Breast epithelium (tissue), 4 donors: ENCODE measurements around the gene TCF4. TPM values are rescaled to one million over a fixed set of nuclear protein-coding genes. Genes with fewer than 3 reads are reported as not detected.

Source experiments
- DNase-seq, 2 donors: peaks; one replicate each; pipeline ENCODE4 v3.0.0-alpha.2; 2019; ENCODE audit warnings: low spot score in 2 of 2
- H3K27ac ChIP-seq, 2 donors: fragments of 200-600 bp; sonication (generic) in 1 of 2; one replicate each; pipeline ENCODE4 v1.5.1; 2016 to 2019; ENCODE audit warnings: mild to moderate bottlenecking in 1 of 2
- H3K27me3 ChIP-seq, 2 donors: fragments of 200-600 bp; sonication (generic) in 1 of 2; one replicate each; pipeline versions ENCODE4 v1.5.1 to v1.6.0; 2017 to 2019; ENCODE audit warnings: control low read depth in 1 of 2, mild to moderate bottlenecking in 1 of 2
- H3K36me3 ChIP-seq: fragments of 200-600 bp; one replicate; pipeline ENCODE4 v1.5.1; 2019
- H3K4me1 ChIP-seq, 2 donors: fragments of 200-600 bp; sonication (generic); one replicate each; pipeline ENCODE4 v1.5.1; 2016 to 2019; ENCODE audit warnings: control low read depth in 1 of 2
- H3K4me3 ChIP-seq, 3 donors: fragments of 200-600 bp; sonication (generic); 1 replicate in 2 of 3; 2 replicates in 1 of 3; pipeline ENCODE4 v1.5.1; 2016 to 2019; ENCODE audit warnings: mild to moderate bottlenecking in 3 of 3, moderate library complexity in 2 of 3
- H3K9me3 ChIP-seq, 2 donors: fragments of 200-600 bp; sonication (generic) in 1 of 2; one replicate each; pipeline ENCODE4 v1.5.1; 2016 to 2019; ENCODE audit warnings: control low read depth in 1 of 2
- POLR2A ChIP-seq: fragments of 450-650 bp; IDR thresholded peaks from one replicate; pipeline ENCODE4 v1.6.1; 2016; ENCODE audit warnings: antibody characterized with exemption, mild to moderate bottlenecking, moderate library complexity
- POLR2AphosphoS5 ChIP-seq, 3 donors: sonication (generic); formaldehyde crosslinking; IDR thresholded peaks; one replicate each; pipeline ENCODE4 v1.6.1; 2017; ENCODE audit warnings: antibody characterized with exemption in 3 of 3
- intact Hi-C: fragments of 100-400 bp; cut with DNase I; formaldehyde crosslinking; loops from one replicate; pipeline ENCODE4 v1.15.1; 2023; ENCODE audit warnings: low total_unique reads
- total RNA-seq, 3 donors: library from RNA; depleted of rRNA; stranded (reverse); fragments of >200 nt; gene quantifications; one replicate each; pipeline ENCODE4 v1.1.0, GENCODE V29; 2016
- TF ChIP-seq, protein P1 (sequence below), 3 donors: fragments of 450-650 bp; IDR thresholded peaks; one replicate each; pipeline ENCODE4 v1.5.1; 2016 to 2017; ENCODE audit warnings: antibody characterized with exemption in 3 of 3, mild to moderate bottlenecking in 3 of 3, moderate library complexity in 3 of 3

TCF4 gene
- total RNA-seq, 3 donors from 2014 or later, result 79.6 to 133 (median 114) TPM

DNA sequence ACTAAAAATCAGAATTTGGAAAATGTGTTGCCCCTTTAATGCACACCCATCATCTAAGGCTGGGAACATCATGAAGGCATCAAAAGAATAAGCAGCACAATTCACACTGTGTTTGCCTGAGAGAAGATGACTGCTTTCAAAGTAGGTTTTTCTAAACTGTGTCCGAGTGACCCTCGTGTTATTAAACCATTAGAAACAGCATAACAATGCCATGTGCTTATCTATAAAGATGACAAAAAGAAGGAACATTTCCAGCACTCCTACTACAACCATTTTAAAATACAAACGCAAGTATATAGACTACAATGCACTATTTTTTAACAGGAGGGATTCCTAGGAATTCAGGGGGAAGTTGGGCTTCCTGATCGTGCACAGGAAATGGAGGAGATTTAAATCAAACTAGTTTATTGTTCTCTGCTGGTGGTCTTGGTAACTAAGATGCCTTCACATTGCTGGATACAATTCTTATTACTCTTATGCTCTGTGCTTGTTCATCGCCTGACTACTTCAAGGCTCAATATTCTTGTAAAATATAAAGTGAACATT, 322.8 kb downstream of the TCF4 start:
- Histone ChIP-seq H3K36me3 (no peaks in the 10 kb centered on the region), H3K27ac (peak overlapping the region; percentile 29 to 62), H3K9me3 (no peaks in the 10 kb centered on the region), H3K4me1 (peaks cover 0 to 5% of the 10 kb centered on the region in 2 donors), H3K4me3 (no peak overlapping the region), H3K27me3 (no peaks in the 10 kb centered on the region)
- intact Hi-C loops, result no loop called here
- DNase-seq, result no peak
- TF ChIP-seq, protein P1, sequence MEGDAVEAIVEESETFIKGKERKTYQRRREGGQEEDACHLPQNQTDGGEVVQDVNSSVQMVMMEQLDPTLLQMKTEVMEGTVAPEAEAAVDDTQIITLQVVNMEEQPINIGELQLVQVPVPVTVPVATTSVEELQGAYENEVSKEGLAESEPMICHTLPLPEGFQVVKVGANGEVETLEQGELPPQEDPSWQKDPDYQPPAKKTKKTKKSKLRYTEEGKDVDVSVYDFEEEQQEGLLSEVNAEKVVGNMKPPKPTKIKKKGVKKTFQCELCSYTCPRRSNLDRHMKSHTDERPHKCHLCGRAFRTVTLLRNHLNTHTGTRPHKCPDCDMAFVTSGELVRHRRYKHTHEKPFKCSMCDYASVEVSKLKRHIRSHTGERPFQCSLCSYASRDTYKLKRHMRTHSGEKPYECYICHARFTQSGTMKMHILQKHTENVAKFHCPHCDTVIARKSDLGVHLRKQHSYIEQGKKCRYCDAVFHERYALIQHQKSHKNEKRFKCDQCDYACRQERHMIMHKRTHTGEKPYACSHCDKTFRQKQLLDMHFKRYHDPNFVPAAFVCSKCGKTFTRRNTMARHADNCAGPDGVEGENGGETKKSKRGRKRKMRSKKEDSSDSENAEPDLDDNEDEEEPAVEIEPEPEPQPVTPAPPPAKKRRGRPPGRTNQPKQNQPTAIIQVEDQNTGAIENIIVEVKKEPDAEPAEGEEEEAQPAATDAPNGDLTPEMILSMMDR (IDR thresholded peaks at IDR 0.05), result no peak
- no peak for TF ChIP-seq POLR2AphosphoS5 (IDR thresholded peaks at IDR 0.05)
- TF ChIP-seq POLR2A, result no peak

DNA sequence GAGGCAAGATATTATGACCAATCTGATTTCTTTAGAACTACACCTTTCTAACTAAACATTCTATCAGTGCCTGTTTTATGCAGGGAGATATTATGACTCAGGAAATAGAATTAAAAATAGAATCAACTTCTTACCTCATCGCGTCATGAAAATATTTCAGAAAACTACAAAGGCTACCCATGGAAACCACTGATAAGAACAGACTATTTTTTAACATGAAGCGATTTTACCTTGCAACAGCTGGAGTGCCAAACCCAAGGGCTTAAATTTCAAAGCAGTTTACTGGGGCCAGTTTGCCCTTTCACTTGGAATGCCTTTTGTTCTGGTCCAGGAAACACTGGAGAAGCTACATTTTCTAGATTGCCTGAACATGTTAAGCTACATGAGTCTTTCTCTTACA, 323.9 kb downstream of the TCF4 start:
- no peak for DNase-seq
- intact Hi-C loops, result no loop called here
- Histone ChIP-seq H3K9me3 (no peaks in the 10 kb centered on the region), H3K36me3 (no peaks in the 10 kb centered on the region), H3K27me3 (no peaks in the 10 kb centered on the region), H3K27ac (no peak overlapping the region), H3K4me1 (peaks cover 0 to 5% of the 10 kb centered on the region in 2 donors), H3K4me3 (no peak overlapping the region)
- TF ChIP-seq POLR2A (no peak), POLR2AphosphoS5 (IDR thresholded peaks at IDR 0.05) (no peak)
- TF ChIP-seq, protein P1 (IDR thresholded peaks at IDR 0.05), result no peak

DNA sequence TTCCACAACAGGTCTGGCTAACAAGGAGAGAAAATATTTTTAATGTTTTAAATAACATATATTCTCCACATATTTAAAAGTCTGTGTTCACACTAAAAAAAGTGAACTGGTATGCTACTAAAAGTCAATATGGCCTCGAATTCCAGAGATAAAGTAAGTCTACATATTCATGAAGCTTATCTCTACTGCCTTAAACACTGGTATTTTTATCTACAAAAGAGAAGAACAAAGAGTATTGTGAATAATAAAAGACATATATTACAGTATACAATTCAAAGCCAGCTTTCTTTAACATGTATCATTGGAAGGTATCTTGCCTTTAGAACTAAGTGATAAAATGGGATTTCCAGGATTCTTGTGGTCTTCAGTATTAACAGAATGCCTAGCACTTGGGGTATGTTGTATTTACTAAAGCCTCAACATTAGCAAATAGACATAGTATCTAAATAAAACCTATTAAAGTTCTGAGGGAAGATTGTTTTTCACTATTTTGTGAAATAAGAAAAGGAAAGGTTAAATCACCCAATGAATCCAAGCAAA, 325.9 kb downstream of the TCF4 start:
- no peak for DNase-seq
- no peak overlapping the region for H3K27ac ChIP-seq
- intact Hi-C loops, result no loop called here
- H3K4me3 ChIP-seq, result no peak overlapping the region
- peaks cover 0 to 5% of the 10 kb centered on the region in 2 donors for H3K4me1 ChIP-seq
- H3K9me3 ChIP-seq, result no peaks in the 10 kb centered on the region
- TF ChIP-seq, protein P1 (IDR thresholded peaks at IDR 0.05), result no peak
- no peak for TF ChIP-seq POLR2AphosphoS5 (IDR thresholded peaks at IDR 0.05)
- no peak for TF ChIP-seq POLR2A
- H3K27me3 ChIP-seq, result no peaks in the 10 kb centered on the region
- H3K36me3 ChIP-seq, result no peaks in the 10 kb centered on the region

DNA sequence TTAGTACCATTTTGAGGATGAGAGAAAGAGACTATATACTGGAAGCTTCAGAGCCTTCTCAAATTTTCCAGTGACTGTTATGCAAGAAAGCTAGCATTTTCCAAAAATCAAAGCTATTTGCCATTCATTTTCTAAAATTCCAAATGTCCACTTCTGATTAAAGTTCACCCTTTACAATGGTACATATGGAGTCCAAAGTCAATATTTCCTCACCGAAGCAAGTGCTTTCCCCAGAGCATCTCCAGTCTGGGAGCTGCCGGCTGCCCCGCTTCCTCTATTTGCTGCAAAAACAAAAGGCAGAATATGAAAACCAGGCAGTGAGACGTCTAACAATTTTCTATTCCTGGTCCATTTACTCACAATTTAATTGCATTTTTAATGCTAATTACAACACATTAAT, 326.7 kb downstream of the TCF4 start:
- no peak for DNase-seq
- Histone ChIP-seq H3K27me3 (no peaks in the 10 kb centered on the region), H3K9me3 (no peaks in the 10 kb centered on the region), H3K36me3 (no peaks in the 10 kb centered on the region), H3K27ac (no peak overlapping the region), H3K4me3 (no peak overlapping the region), H3K4me1 (peaks cover 0 to 5% of the 10 kb centered on the region in 2 donors)
- intact Hi-C loops, result no loop called here
- TF ChIP-seq POLR2A (no peak), POLR2AphosphoS5 (IDR thresholded peaks at IDR 0.05) (no peak)
- TF ChIP-seq, protein P1 (IDR thresholded peaks at IDR 0.05), result no peak

DNA sequence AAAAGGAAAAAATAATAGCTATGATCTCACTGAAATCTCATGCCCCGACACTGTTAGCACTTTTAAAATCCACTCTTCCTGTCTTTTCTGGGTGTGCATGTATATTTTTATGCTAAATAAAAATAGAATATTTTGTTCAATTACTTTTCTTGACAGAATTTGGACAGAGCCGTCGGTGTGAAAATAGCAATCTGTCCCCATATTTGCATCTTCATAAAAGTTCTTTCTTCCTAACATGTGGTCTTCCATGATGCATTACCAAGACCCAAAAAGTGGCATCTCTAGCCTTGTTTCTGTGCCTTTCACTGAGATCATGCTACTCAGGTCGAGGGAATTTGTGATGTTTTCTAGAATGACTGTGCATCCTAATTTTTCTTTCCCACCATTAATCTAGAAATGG, 329.9 kb downstream of the TCF4 start:
- DNase-seq, result no peak
- intact Hi-C loops, result loop anchor here (5.0 kb wide), 1 partner anchor 249 kb away; no protein-coding TSS in a partner anchor
- Histone ChIP-seq H3K36me3 (no peaks in the 10 kb centered on the region), H3K4me3 (no peak overlapping the region), H3K4me1 (no peaks in the 10 kb centered on the region), H3K9me3 (no peaks in the 10 kb centered on the region), H3K27me3 (no peaks in the 10 kb centered on the region), H3K27ac (no peak overlapping the region)
- TF ChIP-seq POLR2AphosphoS5 (IDR thresholded peaks at IDR 0.05) (no peak), POLR2A (no peak)
- TF ChIP-seq, protein P1 (IDR thresholded peaks at IDR 0.05), result no peak
